Measurements from ENCODE around the gene RRAS2. TPM values are rescaled to one million over a fixed set of nuclear protein-coding genes. Genes with fewer than 3 reads are reported as not detected.

Gene RRAS2
- total RNA-seq, 2 donors from 2014 or later: 15.8 to 27.5 TPM

GRCh38 chr11:14251754-14252153 is 107.2 kb downstream of the RRAS2 start:
- Histone ChIP-seq H3K27me3 (no peaks in the 10 kb centered on the region), H3K4me1 (no peaks in the 10 kb centered on the region), H3K36me3 (replicated peaks in 1 of 2; ENCODE audit: insufficient read depth in 1 of 2, low read depth in 2 of 2) (no peaks in the 10 kb centered on the region), H3K4me3 (no peak overlapping the region), H3K27ac (no peak overlapping the region), H3K9me3 (no peaks in the 10 kb centered on the region)
- DNase-seq: no peak
- ATAC-seq: no peak
- intact Hi-C loops (cut with DNase I): no loop called here
- WGBS, 2 donors: 49 to 55% methylated on average over 4 to 5 of the region's 5 CpGs
- TF ChIP-seq POLR2A (IDR thresholded peaks at IDR 0.05): no peak
- TF ChIP-seq CTCF (IDR thresholded peaks at IDR 0.05): no peak

- TF ChIP-seq POLR2A (IDR thresholded peaks at IDR 0.05) (no peak), CTCF (IDR thresholded peaks at IDR 0.05) (peak; percentile 76 to 87 (median 84))
- peak; percentile 45 for ATAC-seq
- H3K27ac ChIP-seq: no peak overlapping the region
- no peaks in the 10 kb centered on the region for H3K27me3 ChIP-seq
- H3K4me3 ChIP-seq: no peak overlapping the region
- no peaks in the 10 kb centered on the region for H3K4me1 ChIP-seq
- intact Hi-C loops (cut with DNase I): loop anchor here (5.0 to 10.0 kb wide), 2 partner anchors 292 to 475 kb away; no protein-coding TSS in a partner anchor
- peak; percentile 52 to 62 (median 58) for DNase-seq
- no peaks in the 10 kb centered on the region for H3K9me3 ChIP-seq
- no peaks in the 10 kb centered on the region for H3K36me3 ChIP-seq (replicated peaks in 1 of 2; ENCODE audit: insufficient read depth in 1 of 2, low read depth in 2 of 2)
- 20 to 30% methylated on average over 8 to 10 of the region's 10 CpGs for WGBS, 2 donors
Measured at GRCh38 chr11:14249121-14249963, 109.6 kb downstream of the RRAS2 start.

GRCh38 chr11:14248580-14248981 is 110.4 kb downstream of the RRAS2 start:
- Histone ChIP-seq H3K9me3 (no peaks in the 10 kb centered on the region), H3K27ac (no peak overlapping the region), H3K4me1 (no peaks in the 10 kb centered on the region), H3K4me3 (no peak overlapping the region), H3K36me3 (replicated peaks in 1 of 2; ENCODE audit: insufficient read depth in 1 of 2, low read depth in 2 of 2) (no peaks in the 10 kb centered on the region), H3K27me3 (no peaks in the 10 kb centered on the region)
- DNase-seq: no peak
- TF ChIP-seq CTCF (IDR thresholded peaks at IDR 0.05) (no peak), POLR2A (IDR thresholded peaks at IDR 0.05) (no peak)
- no peak for ATAC-seq
- 50 to 59% methylated on average over 5 of the region's 5 CpGs for WGBS, 2 donors
- intact Hi-C loops (cut with DNase I): loop anchor here (5.0 to 10.0 kb wide), 2 partner anchors 291 to 474 kb away; no protein-coding TSS in a partner anchor

- intact Hi-C loops (cut with DNase I): loop anchor here (5.0 to 10.0 kb wide), 2 partner anchors 288 to 471 kb away; no protein-coding TSS in a partner anchor
- Histone ChIP-seq H3K36me3 (replicated peaks in 1 of 2; ENCODE audit: insufficient read depth in 1 of 2, low read depth in 2 of 2) (no peaks in the 10 kb centered on the region), H3K4me3 (no peak overlapping the region), H3K27me3 (no peaks in the 10 kb centered on the region), H3K9me3 (no peaks in the 10 kb centered on the region), H3K27ac (no peak overlapping the region), H3K4me1 (no peaks in the 10 kb centered on the region)
- 80% methylated on average over 2 of the region's 2 CpGs; no CpG with 5 or more reads in 1 of the 2 donors for WGBS, 2 donors
- ATAC-seq: no peak
- TF ChIP-seq CTCF (IDR thresholded peaks at IDR 0.05): no peak
- TF ChIP-seq POLR2A (IDR thresholded peaks at IDR 0.05): no peak
- no peak for DNase-seq
Measured at GRCh38 chr11:14245444-14245843, 113.5 kb downstream of the RRAS2 start.
